ENCODE results near the gene CLEC2L. TPM values are rescaled to one million over a fixed set of nuclear protein-coding genes. Genes with fewer than 3 reads are reported as not detected.

The CLEC2L gene
- total RNA-seq: not detected

- Histone ChIP-seq H3K27ac (no peak within 1 kb of the TSS), H3K27me3 (replicated peaks; ENCODE audit: insufficient read depth) (no peaks in the 10 kb centered on the region), H3K9me3 (no peaks in the 10 kb centered on the region), H3K4me3 (no peak within 1 kb of the TSS), H3K36me3 (no peaks in the 10 kb centered on the region), H3K4me1 (ENCODE audit: control insufficient read depth in 1 of 2, low read depth in 2 of 2) (no peaks in the 10 kb centered on the region)
- DNase-seq (ENCODE audit: low spot score): no peak
- TF ChIP-seq, protein P1, sequence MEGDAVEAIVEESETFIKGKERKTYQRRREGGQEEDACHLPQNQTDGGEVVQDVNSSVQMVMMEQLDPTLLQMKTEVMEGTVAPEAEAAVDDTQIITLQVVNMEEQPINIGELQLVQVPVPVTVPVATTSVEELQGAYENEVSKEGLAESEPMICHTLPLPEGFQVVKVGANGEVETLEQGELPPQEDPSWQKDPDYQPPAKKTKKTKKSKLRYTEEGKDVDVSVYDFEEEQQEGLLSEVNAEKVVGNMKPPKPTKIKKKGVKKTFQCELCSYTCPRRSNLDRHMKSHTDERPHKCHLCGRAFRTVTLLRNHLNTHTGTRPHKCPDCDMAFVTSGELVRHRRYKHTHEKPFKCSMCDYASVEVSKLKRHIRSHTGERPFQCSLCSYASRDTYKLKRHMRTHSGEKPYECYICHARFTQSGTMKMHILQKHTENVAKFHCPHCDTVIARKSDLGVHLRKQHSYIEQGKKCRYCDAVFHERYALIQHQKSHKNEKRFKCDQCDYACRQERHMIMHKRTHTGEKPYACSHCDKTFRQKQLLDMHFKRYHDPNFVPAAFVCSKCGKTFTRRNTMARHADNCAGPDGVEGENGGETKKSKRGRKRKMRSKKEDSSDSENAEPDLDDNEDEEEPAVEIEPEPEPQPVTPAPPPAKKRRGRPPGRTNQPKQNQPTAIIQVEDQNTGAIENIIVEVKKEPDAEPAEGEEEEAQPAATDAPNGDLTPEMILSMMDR (IDR thresholded peaks at IDR 0.05): no peak
- ATAC-seq (ENCODE audit: insufficient number of reproducible peaks, low FRiP score, low read depth): no peak
Observed at GRCh38 chr7:139523199-139523941, at the start of gene CLEC2L. TSS of gene CLEC2L (plus strand) at chr7:139523685. CDS start at chr7:139523928, 243 bp downstream.

DNA sequence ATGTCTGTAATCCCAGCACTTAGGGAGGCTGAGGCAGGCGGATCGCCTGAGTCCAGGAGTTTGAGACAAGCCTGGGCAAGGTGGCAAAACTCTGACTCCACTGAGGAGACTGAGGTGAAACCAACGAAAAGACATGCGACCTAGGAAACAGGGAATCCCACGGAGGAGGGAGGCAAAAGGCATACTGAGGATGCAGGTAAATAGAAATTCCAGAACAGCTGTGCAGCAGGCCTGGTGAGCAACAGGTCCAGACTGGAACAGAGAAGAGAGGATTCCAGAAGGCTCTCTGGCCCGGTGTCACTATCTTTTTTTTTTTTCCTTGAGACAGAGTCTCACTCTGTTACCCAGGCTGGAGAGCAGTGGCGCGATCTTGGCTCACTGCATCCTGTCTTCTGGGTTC lies 47.3 kb upstream of the CLEC2L start:
- peaks cover 0 to 9% of the 10 kb centered on the region in 2 donors for H3K4me1 ChIP-seq (ENCODE audit: control insufficient read depth in 1 of 2, low read depth in 2 of 2)
- H3K27ac ChIP-seq: no peak overlapping the region
- no peak for DNase-seq (ENCODE audit: low spot score)
- ATAC-seq (ENCODE audit: insufficient number of reproducible peaks, low FRiP score, low read depth): no peak
- H3K4me3 ChIP-seq: no peak overlapping the region
- TF ChIP-seq, protein P1 (IDR thresholded peaks at IDR 0.05): no peak
- no peaks in the 10 kb centered on the region for H3K36me3 ChIP-seq
- H3K9me3 ChIP-seq: peaks cover 6% of the 10 kb centered on the region
- peaks cover under 1% of the 10 kb centered on the region for H3K27me3 ChIP-seq (replicated peaks; ENCODE audit: insufficient read depth)

- TF ChIP-seq, protein P1 (IDR thresholded peaks at IDR 0.05): no peak
- no peak for DNase-seq (ENCODE audit: low spot score)
- no peak overlapping the region for H3K4me3 ChIP-seq
Observed at GRCh38 chr7:139476891-139477290, 46.6 kb upstream of the CLEC2L start.

GRCh38 chr7:139479620-139480019 lies 43.9 kb upstream of the CLEC2L start:
- no peak for ATAC-seq (ENCODE audit: insufficient number of reproducible peaks, low FRiP score, low read depth)
- Histone ChIP-seq H3K4me3 (no peak overlapping the region), H3K36me3 (no peaks in the 10 kb centered on the region), H3K9me3 (no peaks in the 10 kb centered on the region), H3K27me3 (replicated peaks; ENCODE audit: insufficient read depth) (peaks cover 16% of the 10 kb centered on the region), H3K4me1 (ENCODE audit: control insufficient read depth in 1 of 2, low read depth in 2 of 2) (peaks cover 13 to 17% of the 10 kb centered on the region in 2 donors), H3K27ac (no peak overlapping the region)
- TF ChIP-seq, protein P1 (IDR thresholded peaks at IDR 0.05): no peak
- DNase-seq (ENCODE audit: low spot score): no peak

More at GRCh38 chr7:139476891-139477290, 46.6 kb upstream of the CLEC2L start:
- ATAC-seq (ENCODE audit: insufficient number of reproducible peaks, low FRiP score, low read depth): no peak
- no peaks in the 10 kb centered on the region for H3K36me3 ChIP-seq
- H3K27ac ChIP-seq: no peak overlapping the region
- peaks cover 5% of the 10 kb centered on the region for H3K27me3 ChIP-seq (replicated peaks; ENCODE audit: insufficient read depth)
- peaks cover 0 to 3% of the 10 kb centered on the region in 2 donors for H3K4me1 ChIP-seq (ENCODE audit: control insufficient read depth in 1 of 2, low read depth in 2 of 2)
- peaks cover 6% of the 10 kb centered on the region for H3K9me3 ChIP-seq

DNA sequence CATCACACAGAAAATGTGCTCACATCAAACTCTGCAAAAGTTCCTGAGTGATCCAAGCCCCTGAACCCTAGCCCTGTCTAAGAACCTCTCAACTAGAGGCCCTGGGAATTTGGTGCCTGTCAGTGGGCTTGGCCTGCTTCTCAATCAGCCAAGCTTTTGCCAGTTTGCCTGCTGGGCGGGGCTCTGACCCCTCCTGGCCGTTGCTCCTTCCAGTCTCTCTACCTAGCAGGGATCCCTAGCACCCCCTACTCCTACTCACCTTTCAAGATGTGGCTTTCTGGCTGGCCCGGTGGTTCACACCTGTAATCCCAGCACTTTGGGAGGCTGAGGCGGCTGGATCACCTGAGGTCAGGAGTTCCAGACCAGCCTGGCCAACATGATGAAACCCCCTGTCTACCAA lies 42.1 kb upstream of the CLEC2L start:
- no peak for DNase-seq (ENCODE audit: low spot score)
- Histone ChIP-seq H3K9me3 (no peaks in the 10 kb centered on the region), H3K4me3 (no peak overlapping the region), H3K36me3 (no peaks in the 10 kb centered on the region), H3K4me1 (ENCODE audit: control insufficient read depth in 1 of 2, low read depth in 2 of 2) (peaks cover 13 to 17% of the 10 kb centered on the region in 2 donors), H3K27me3 (replicated peaks; ENCODE audit: insufficient read depth) (peaks cover 16% of the 10 kb centered on the region), H3K27ac (no peak overlapping the region)
- TF ChIP-seq, protein P1 (IDR thresholded peaks at IDR 0.05): no peak
- ATAC-seq (ENCODE audit: insufficient number of reproducible peaks, low FRiP score, low read depth): no peak
